Stomach (tissue), 9 donors: ENCODE measurements around the gene CAPN10. TPM values are rescaled to one million over a fixed set of nuclear protein-coding genes. Genes with fewer than 3 reads are reported as not detected.

Experiments
- DNase-seq, 2 donors: peaks; one replicate each; pipeline versions ENCODE4 v3.0.0 to v3.0.0-alpha.2; 2013 to 2019
- H3K27ac ChIP-seq, 5 donors: fragments of 200-600 bp in 4 of 5; sonication (generic) in 4 of 5; one replicate each; pipeline ENCODE4 v1.5.1; 2013 to 2019; ENCODE audit warnings: mild to moderate bottlenecking in 1 of 5, moderate library complexity in 1 of 5
- H3K27me3 ChIP-seq, 3 donors: fragments of 200-600 bp; sonication (generic); one replicate each; pipeline ENCODE4 v1.5.1; 2017 to 2019; ENCODE audit warnings: mixed run types in 1 of 3
- H3K36me3 ChIP-seq, 4 donors: fragments of 200-600 bp; sonication (generic); 1 replicate in 3 of 4; 2 replicates in 1 of 4; pipeline ENCODE4 v1.5.1; 2016 to 2019
- H3K4me1 ChIP-seq, 4 donors: fragments of 200-600 bp; sonication (generic); one replicate each; pipeline ENCODE4 v1.5.1; 2016 to 2019
- H3K4me3 ChIP-seq, 4 donors: fragments of 200-600 bp; sonication (generic) in 3 of 4; one replicate each; pipeline ENCODE4 v1.5.1; 2016 to 2019; ENCODE audit warnings: mild to moderate bottlenecking in 1 of 4
- H3K9me3 ChIP-seq, 4 donors: fragments of 200-600 bp; sonication (generic); one replicate each; pipeline ENCODE4 v1.5.1; 2016 to 2019
- EP300 ChIP-seq: sonication (generic); formaldehyde crosslinking; IDR thresholded peaks from one replicate; pipeline ENCODE4 v1.6.1; 2017; ENCODE audit warnings: antibody characterized with exemption
- POLR2A ChIP-seq, 4 donors: fragments of 450-650 bp; IDR thresholded peaks; one replicate each; pipeline ENCODE4 v1.6.1; 2016; ENCODE audit warnings: antibody characterized with exemption in 4 of 4, control low read depth in 2 of 4, mild to moderate bottlenecking in 1 of 4, moderate library complexity in 1 of 4
- POLR2AphosphoS5 ChIP-seq, 3 donors: sonication (generic); formaldehyde crosslinking; IDR thresholded peaks; one replicate each; pipeline ENCODE4 v1.6.1; 2016; ENCODE audit warnings: antibody characterized with exemption in 3 of 3
- WGBS, 5 donors: extraction: QIAGEN DNeasy Blood & Tissue Kit in 3 of 5; methylation state at CpG; one replicate each; pipeline versions ENCODE4 v1.1.5 to v1.1.7; 2013 to 2018; 5-methylcytosine and 5-hydroxymethylcytosine counted together
- intact Hi-C: fragments of 100-400 bp; cut with DNase I; formaldehyde crosslinking; loops from one replicate; pipeline ENCODE4 v1.15.1; 2023; ENCODE audit warnings: low total_unique reads
- polyA plus RNA-seq, 3 donors: library from polyadenylated mRNA; stranded (reverse); fragments of 200-250 nt; gene quantifications; one replicate each; pipeline ENCODE4 v1.2.3, GENCODE V29; 2013
- total RNA-seq, 5 donors: library from RNA; depleted of rRNA; stranded (reverse); fragments of >200 nt; gene quantifications; one replicate each; pipeline versions ENCODE4 v1.1.0 to v1.2.3, GENCODE V29; 2014 to 2016
- TF ChIP-seq, protein P1 (sequence below), 7 experiments: fragments of 450-650 bp in 4 of 7; fragments of 200-600 bp in 3 of 7; sonication (generic) in 3 of 7; IDR thresholded peaks; one replicate each; pipeline ENCODE4 v1.5.1; 2016 to 2019; ENCODE audit warnings: antibody characterized with exemption in 7 of 7, control low read depth in 2 of 7, mild to moderate bottlenecking in 1 of 7
- donor health status: healthy with polysubstance abuse.
- donor health status: Bipolar disorder and iron deficiency.
- donor health status: healthy.

Gene CAPN10
- total and polyA plus RNA-seq, 8 donors = 17.7 to 197 (median 36.6) TPM

DNA sequence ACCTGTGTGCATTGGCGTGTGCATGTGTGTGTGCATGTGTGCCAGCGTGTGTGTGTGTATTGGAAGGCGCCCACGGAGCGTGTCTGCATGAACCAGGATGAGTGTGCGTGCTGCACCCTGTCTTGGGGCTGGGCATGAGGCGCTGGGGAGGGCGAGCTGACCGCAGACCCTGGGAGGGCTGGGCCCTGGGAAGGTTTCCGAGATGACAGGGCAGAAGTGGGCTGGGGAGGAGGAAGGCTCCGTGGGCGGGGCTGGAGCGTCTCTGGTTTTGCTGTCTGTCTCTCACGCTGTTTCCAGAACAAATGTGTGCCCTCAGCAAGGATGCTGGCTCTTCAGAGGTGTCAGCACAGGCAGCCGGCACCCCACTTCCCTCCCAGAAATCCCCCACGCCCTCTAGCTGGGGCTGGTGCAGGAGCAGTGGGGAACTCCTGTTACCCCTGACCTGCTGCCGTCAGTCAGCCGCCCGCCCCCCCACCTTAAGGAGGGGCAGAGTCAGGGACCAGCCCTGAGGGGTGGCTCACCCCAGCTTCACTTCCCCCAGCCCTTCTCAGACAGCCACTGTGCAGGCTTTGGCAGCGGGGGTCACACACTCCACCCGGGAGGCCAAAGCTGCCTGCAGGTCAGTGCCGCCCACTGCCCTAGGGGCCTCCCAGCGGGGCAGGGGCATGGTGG is 38.6 kb downstream of the CAPN10 start, which contains the start of gene GPR35:
Gene GPR35, plus strand, starts transcription at position 531 of the 672 bp plus-strand sequence. CDS start 4,473 bp downstream, outside the sequence.
- peaks cover 0 to 36% (median 7%) of the 10 kb centered on the region in 4 donors for H3K4me1 ChIP-seq
- no peak for TF ChIP-seq EP300
- TF ChIP-seq POLR2AphosphoS5 (IDR thresholded peaks at IDR 0.05) = no peak
- no peak for TF ChIP-seq POLR2A (IDR thresholded peaks at IDR 0.05)
- H3K9me3 ChIP-seq = no peaks in the 10 kb centered on the region
- intact Hi-C loops = no loop called here
- peak within 1 kb of the TSS; percentile 20 to 60 (median 38) for H3K27ac ChIP-seq
- WGBS, 5 donors = 26 to 46% (median 33%) methylated on average over 14 to 23 of the region's 23 CpGs
- H3K36me3 ChIP-seq = peaks cover 0 to 35% (median 11%) of the 10 kb centered on the region in 4 donors
- H3K4me3 ChIP-seq = no peak within 1 kb of the TSS
- H3K27me3 ChIP-seq = peaks cover 0 to 12% (median 0%) of the 10 kb centered on the region in 3 donors
- DNase-seq = peak; percentile 47 to 57

DNA sequence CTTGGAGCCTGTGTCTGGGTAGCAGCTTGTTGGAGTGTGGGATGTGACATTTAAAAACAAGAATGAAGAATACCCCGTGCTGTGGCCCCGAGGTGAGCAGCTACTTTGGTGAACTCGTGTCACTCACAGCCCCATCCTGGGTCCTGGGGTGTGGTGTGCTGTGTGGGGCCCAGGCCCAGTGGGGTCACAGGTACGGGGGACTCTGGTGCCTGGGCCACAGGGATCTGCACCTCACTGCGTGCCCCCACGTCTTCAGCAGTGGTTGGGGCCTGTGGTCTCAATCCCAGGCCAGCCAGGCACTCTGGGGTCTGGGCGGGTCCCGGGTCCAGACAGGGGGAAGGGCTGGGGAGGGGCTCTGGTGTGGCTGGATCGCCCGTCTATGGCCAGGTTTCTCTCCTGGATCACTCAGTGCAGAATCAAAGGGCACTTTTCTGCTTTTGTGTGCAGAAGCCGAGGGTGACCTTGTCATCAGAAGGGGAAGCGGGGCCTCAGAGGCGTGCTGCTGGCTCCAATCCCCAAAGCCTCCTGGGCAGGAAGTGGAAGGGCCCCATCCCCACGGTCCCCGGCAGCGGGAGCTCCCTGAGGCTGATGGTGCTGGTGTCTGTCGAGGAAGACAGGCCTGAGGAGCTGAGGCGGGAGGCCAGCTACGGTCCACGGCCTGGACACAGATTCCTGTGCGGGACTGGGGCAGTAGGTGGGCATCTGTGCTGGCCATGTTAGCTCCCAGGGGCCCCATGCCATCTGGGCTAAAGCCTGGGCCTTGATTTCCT is 40.2 kb downstream of the CAPN10 start:
- peaks cover 0 to 12% (median 0%) of the 10 kb centered on the region in 3 donors for H3K27me3 ChIP-seq
- H3K9me3 ChIP-seq = no peaks in the 10 kb centered on the region
- intact Hi-C loops = no loop called here
- TF ChIP-seq POLR2A (IDR thresholded peaks at IDR 0.05) = no peak
- TF ChIP-seq EP300 = no peak
- TF ChIP-seq POLR2AphosphoS5 (IDR thresholded peaks at IDR 0.05) = no peak
- TF ChIP-seq, protein P1, sequence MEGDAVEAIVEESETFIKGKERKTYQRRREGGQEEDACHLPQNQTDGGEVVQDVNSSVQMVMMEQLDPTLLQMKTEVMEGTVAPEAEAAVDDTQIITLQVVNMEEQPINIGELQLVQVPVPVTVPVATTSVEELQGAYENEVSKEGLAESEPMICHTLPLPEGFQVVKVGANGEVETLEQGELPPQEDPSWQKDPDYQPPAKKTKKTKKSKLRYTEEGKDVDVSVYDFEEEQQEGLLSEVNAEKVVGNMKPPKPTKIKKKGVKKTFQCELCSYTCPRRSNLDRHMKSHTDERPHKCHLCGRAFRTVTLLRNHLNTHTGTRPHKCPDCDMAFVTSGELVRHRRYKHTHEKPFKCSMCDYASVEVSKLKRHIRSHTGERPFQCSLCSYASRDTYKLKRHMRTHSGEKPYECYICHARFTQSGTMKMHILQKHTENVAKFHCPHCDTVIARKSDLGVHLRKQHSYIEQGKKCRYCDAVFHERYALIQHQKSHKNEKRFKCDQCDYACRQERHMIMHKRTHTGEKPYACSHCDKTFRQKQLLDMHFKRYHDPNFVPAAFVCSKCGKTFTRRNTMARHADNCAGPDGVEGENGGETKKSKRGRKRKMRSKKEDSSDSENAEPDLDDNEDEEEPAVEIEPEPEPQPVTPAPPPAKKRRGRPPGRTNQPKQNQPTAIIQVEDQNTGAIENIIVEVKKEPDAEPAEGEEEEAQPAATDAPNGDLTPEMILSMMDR (IDR thresholded peaks at IDR 0.05) = no peak
- H3K4me1 ChIP-seq = peaks cover 0 to 30% (median 7%) of the 10 kb centered on the region in 4 donors
- peak overlapping the region in 2 of 5 donors; percentile 31 to 35 for H3K27ac ChIP-seq
- DNase-seq = peak in 1 of 2 donors; percentile 82
- H3K36me3 ChIP-seq = peaks cover 0 to 33% (median 22%) of the 10 kb centered on the region in 4 donors
- WGBS, 5 donors = 41 to 64% (median 54%) methylated on average over 14 to 21 of the region's 21 CpGs
- H3K4me3 ChIP-seq = no peak overlapping the region

DNA sequence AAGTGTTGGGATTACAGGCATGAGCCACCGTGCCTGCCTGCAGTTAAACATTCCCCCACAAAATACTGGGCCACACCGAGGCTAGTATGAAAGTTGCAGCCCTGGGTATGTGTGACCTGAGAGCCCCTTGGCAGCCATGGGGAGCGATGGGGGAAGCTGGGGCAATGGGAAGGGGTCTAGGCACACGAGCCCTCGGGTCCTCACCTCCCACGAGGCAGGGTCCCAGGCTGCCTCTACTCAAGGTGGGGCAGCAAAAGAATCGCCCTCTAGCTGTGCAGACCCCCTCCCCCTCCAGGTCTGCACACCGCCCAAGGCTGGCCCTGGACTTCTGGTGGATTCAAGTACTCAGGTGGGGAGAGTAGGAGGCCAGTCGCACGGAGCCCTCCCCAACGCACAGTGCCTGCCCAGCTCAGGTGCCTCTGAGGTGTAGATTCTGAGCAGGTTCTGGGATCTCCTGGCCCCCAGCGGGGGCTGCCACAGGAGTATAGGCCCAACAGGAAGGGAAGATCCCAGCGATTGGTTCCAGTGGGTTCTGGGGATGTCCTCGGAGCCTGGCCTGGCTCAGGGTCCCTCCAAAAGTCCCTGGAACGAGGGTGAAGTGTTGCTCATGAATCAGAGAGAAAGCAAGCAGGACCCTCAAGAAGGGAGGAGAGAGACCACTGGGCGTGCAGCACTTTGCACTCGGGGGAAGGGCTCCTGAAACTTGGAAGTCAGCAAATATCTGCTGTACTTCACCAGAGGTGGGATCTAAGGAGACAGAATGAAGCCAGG is 41.4 kb downstream of the CAPN10 start:
- 89 to 95% (median 92%) methylated on average over 10 to 17 of the region's 17 CpGs for WGBS, 5 donors

DNA sequence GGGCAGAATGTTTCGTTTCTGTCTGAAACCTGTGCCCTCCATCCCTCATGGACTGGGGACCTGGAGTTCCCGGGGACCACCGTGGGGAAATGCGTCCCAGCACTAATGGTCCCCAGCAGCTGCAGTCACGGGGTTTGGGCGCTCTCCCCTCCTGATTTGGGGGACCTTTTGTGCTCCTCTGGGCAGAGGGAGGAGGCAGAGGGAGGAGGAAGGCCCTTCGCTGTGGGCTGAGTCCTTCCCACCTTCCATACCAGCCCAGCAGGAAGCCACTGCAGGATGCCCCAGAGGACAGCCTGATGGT is 41.9 kb downstream of the CAPN10 start:
- no peak for TF ChIP-seq POLR2AphosphoS5 (IDR thresholded peaks at IDR 0.05)
- no peak for TF ChIP-seq POLR2A (IDR thresholded peaks at IDR 0.05)
- TF ChIP-seq, protein P1 (IDR thresholded peaks at IDR 0.05) = no peak
- no peak for TF ChIP-seq EP300
- WGBS, 5 donors = 86 to 97% (median 90%) methylated on average over 6 to 7 of the region's 7 CpGs
- peaks cover 0 to 17% (median 7%) of the 10 kb centered on the region in 4 donors for H3K4me1 ChIP-seq
- H3K27ac ChIP-seq = no peak overlapping the region
- H3K9me3 ChIP-seq = peaks cover 0 to 4% (median 1%) of the 10 kb centered on the region in 4 donors
- no peak for DNase-seq
- intact Hi-C loops = no loop called here
- no peak overlapping the region for H3K4me3 ChIP-seq
- peaks cover 0 to 23% (median 18%) of the 10 kb centered on the region in 4 donors for H3K36me3 ChIP-seq
- H3K27me3 ChIP-seq = peaks cover 0 to 12% (median 0%) of the 10 kb centered on the region in 3 donors

More for the DNA sequence above, 41.4 kb downstream of the CAPN10 start:
- Histone ChIP-seq H3K27me3 (peaks cover 0 to 12% (median 0%) of the 10 kb centered on the region in 3 donors), H3K4me3 (no peak overlapping the region), H3K9me3 (no peaks in the 10 kb centered on the region), H3K4me1 (peaks cover 0 to 20% (median 7%) of the 10 kb centered on the region in 4 donors), H3K36me3 (peaks cover 0 to 23% (median 18%) of the 10 kb centered on the region in 4 donors), H3K27ac (no peak overlapping the region)
- no peak for TF ChIP-seq POLR2AphosphoS5 (IDR thresholded peaks at IDR 0.05)
- no peak for TF ChIP-seq EP300
- TF ChIP-seq, protein P1 (IDR thresholded peaks at IDR 0.05) = no peak
- no peak for TF ChIP-seq POLR2A (IDR thresholded peaks at IDR 0.05)
- DNase-seq = no peak
- intact Hi-C loops = no loop called here
